Measurements from ENCODE around the gene LONRF3. TPM values are rescaled to one million over a fixed set of nuclear protein-coding genes. Genes with fewer than 3 reads are reported as not detected.

The LONRF3 gene
- not detected in 2 replicates for total RNA-seq

DNA sequence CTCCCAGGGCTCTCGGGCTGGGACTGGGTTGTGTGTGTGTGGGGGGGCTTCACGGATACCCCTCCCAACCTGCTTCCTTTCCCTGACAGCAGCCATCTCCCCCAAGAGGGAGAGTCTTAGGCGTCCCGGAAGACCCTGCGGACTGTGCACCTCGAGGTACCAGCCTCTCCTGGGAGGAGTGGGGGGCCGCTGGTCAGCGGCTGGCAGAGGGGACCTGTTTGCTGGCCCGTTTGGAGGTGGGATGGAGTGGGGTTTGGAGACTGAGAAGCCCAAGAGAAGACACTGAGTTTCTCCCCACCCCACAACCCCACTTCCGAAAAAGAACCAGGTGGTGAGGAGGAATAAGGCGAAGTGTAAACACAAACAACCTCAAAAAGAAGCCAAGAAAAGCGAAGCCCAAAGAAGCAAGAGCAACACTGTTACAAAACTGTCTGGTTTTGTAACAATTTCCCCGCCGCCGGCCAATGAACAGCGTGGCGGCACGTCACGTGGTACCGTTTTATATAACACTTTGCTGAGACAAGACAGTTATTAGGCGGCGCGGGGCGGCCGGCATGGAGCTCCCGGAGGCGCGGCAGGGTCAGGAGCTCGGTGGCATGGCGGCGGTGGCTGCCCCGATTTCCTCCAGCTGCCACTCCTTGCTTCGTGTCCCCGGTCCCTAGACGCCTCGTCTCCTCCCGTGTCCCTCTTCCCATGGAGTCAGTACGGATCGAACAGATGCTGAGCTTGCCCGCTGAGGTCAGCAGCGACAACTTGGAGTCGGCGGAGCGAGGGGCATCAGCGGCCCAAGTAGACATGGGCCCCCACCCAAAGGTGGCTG lies at the start of gene LONRF3:
Gene LONRF3, plus strand, starts transcription at position 531 of the 820 bp plus-strand sequence. Its CDS starts 163 bp downstream, at position 694.

Other genes starting within 250 kb of the LONRF3 start
- gene IL13RA1, start 247.0 kb upstream of the LONRF3 start, total RNA-seq = 22.2 and 28.1 TPM in 2 replicates
- not detected in 2 replicates for gene ZCCHC12, start 150.8 kb upstream of the LONRF3 start, total RNA-seq
- not detected in 2 replicates for gene CT47C1, start 98.4 kb downstream of the LONRF3 start, total RNA-seq
- not detected in 2 replicates for gene KIAA1210, start 153.2 kb downstream of the LONRF3 start, total RNA-seq

Data from airway epithelial cell (primary cell).